HS-27A (cell line): ENCODE measurements around the gene KLHDC8B.

Source experiments
- DNase-seq: peaks from one replicate; pipeline ENCODE4 v3.0.0-alpha.2; 2012; ENCODE audit warnings: low read depth, missing footprints

Gene KLHDC8B

DNA sequence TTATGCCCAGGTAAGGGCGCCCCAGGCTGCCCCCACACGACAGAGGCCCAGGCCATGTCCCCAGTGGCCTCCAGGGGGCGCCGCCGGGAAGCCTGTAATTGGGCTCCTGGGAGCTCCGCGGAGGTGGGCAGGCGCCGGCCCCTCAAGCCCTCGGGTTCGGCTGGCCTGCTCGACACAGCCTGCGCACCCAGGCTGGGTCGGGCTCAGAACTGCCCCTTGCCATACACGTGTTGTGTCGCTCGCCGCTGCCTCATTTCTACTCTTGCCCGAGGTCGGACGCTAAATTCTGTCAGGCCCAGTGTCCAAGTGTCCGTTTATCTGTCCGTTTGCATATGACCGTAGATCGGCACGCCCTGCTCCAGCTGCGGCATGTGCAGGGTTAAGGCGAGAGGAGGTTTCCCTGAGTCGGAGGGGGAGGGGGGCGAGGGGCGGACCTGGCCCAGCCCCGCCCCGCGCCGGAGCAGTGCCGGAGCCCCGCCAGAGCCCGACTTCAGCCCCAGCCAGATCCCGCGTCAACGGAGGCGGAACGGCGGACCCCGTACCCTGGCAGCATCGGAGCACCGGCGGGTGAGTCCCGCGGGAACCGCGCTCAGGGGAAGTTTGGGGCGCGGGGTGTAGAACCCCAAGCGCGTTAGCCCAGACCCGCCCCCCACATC, at the start of gene KLHDC8B:
TSS of gene KLHDC8B (plus strand) at position 480 of the 656 bp plus-strand sequence. CDS start 1,172 bp downstream, outside the sequence.
- DNase-seq = peak; percentile 51

GRCh38 chr3:49122022-49122421, 49.4 kb upstream of the KLHDC8B start:
- no peak for DNase-seq

GRCh38 chr3:49122451-49122850, 48.9 kb upstream of the KLHDC8B start:
- no peak for DNase-seq

- DNase-seq = no peak
Observed at GRCh38 chr3:49122886-49123545, 48.4 kb upstream of the KLHDC8B start.

GRCh38 chr3:49123687-49124086, 47.7 kb upstream of the KLHDC8B start:
- DNase-seq = no peak

GRCh38 chr3:49124203-49124602, 47.2 kb upstream of the KLHDC8B start:
- no peak for DNase-seq

GRCh38 chr3:49124991-49125670, 46.3 kb upstream of the KLHDC8B start:
- no peak for DNase-seq

DNA sequence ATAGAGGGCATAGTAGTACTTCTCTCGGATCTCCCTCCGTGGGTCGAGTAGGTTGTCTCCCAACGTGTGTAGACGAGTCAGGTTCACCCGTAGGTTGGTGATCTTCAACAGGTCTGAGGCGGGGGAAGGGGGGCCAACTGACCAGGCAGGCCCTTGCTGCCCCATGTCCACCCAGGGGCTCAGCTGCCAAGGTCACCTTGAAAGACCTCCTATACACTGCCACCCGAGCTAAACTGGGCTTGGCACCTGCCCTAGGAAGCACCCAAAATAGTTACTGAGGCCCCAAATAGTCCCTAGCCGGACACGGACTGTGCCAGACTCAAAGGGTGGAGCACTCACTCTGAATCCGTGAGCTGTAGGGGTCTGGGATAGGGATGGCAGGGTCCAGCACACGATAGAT, 40.4 kb upstream of the KLHDC8B start:
- no peak for DNase-seq

- DNase-seq = no peak
Observed at GRCh38 chr3:49131576-49131975, 39.8 kb upstream of the KLHDC8B start.

DNA sequence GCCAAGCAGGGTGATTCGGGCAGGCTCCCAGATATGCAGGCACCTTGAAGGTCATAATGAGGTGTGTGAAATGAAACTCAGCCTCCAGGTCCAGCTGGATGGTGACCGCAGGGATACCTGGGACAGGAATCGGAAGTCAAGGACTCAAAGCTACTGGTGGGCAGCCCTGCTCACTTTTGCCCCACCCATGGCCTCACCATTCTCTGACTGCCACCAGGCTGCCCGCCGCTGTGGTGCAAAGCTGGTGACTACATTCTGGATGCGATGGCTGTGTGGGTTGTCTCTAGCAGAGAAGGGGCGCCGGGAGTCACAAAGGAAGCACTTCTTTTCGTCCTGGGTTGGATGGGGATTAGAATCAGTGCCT, 39.3 kb upstream of the KLHDC8B start:
- DNase-seq = no peak

DNA sequence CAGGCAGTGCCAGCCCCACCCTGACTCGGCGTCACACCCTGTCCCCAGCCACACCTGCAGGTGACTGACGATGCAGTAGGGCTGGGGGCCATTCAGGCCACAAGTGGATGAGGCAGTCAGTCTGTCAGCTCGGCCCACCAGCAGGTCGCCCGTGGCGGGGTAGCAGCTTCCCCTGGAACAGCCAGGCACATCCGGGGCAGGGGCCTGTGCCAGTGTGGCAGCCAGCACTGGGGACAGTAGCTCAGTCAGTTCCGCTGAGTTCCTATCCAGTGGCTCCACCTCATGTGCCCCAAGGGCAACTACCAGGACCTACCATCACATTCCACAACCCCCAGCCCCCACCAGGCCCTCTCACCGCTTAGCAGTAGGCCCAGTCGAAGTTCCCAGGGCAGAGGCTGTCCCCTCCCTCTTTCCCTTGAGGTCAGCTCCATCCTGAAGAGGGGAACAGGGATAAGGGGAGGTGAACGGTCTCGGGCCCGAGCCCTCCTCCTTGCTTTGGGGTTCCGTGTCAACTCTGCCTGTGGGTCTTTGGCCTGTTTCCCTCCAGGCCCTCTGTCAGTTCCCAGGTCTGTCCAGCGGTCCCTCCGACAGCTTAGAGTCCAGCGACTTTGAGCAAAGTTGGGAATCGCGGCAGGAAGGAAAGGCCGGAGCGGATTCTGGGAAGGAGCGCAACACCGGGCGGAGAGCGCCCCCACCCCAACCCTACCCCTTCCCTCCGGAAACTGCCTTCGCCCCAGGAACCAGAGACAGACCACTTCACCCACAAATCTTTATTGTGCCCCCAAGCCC, 38.8 kb upstream of the KLHDC8B start, which contains the start of gene LAMB2:
TSS of gene LAMB2 (minus strand) at position 614 of the 789 bp plus-strand sequence. CDS start at position 431, 183 bp downstream.
- DNase-seq = peak; percentile 79

DNA sequence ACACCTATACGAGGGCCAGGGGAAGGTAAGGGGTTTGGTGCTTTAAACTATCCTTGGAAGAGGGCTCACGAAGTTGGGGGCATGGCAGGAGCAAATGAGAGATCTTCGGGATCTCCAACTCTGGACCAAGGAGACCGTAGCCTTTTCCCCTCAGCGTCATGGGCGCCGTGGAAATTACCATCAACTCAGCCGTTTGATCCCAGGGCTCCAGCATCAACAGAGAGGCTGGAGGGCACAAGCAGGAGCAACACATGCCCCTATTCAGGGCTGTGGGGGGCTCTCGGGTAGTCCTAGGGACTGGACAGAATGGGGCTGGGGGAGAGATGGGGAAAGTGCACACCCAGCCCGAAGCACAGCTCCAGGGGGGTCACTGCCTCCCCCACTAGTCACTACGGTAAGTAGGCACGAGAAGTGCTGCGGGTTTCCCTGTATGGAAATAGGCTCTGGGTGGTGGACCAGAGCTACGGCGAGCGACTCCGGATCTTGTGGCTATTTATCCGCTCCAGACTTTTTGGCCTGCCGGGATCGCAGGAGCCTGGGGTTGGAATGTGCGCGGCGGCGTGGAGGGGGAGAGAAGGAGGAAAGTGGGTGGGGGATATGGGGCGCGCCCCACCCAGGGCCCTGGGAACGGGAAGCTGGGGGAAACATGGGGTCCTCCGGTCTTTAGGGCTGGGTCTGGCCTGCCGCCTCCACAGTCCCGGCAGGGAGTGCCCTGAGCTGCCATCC, 38.0 kb upstream of the KLHDC8B start:
- peak; percentile 77 for DNase-seq

- DNase-seq = no peak
Observed at GRCh38 chr3:49134471-49135265, 36.7 kb upstream of the KLHDC8B start.

DNA sequence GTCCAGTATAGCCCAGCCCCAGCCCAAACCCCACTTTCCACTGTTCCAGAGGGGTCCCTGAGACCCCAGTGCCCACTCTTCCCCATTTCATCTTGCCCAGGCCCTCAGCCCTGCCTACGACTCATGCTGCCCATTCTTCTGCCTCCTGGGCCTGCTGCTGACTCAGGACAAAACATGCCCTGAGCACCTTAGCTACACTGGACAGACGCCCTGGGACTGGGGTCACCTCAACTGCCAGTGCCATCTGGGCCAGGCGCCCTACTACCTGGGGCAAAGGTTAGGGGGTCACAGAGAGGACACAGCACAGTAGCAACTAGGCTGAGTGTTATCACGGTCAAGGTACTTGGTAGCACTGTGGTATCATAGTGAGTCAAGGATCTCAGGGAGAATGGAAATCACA, 35.9 kb upstream of the KLHDC8B start:
- DNase-seq = no peak

GRCh38 chr3:49140080-49140479, 31.3 kb upstream of the KLHDC8B start:
- DNase-seq = no peak

DNA sequence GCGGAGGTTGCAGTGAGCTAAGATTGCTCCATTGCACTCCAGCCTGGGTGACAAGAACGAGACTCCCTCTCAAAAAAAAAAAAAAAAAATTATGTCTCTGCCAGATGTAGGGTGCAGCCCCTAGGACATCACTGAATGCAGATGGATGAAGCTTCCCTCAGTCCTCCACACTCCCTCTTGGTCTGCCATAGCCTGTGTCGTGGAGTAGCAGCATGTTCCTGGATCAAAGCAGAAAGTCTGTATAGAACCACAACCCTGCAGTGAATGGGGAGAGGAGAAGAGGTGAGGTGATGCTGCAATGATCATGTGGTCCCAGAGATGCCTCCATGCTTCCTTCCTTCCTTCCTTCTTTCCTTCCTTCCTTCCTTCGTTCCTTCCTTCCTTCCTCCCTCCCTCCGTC, 23.2 kb upstream of the KLHDC8B start:
- no peak for DNase-seq

- DNase-seq = no peak
Observed at GRCh38 chr3:49151610-49152009, 19.8 kb upstream of the KLHDC8B start.

GRCh38 chr3:49153349-49153912, 18.0 kb upstream of the KLHDC8B start:
- DNase-seq = no peak

DNA sequence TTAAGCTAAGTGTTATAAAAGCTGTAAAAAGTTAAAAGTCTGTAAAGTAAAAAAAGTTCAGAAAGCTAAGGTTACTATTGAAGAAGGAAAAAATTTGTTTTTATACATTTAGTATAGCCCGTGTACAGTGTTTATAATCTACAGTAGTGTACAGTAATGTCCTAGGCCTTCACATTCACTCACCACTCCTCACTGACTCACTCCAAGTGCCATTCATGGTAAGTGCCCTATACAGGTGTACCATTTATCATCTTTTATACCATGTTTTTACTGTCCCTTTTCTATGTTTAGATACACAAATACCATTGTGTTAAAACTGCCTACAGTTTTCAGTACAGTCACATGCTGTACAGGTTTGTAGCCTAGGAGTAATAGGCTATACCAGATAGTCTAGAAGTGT, 14.1 kb upstream of the KLHDC8B start:
- DNase-seq = no peak

DNA sequence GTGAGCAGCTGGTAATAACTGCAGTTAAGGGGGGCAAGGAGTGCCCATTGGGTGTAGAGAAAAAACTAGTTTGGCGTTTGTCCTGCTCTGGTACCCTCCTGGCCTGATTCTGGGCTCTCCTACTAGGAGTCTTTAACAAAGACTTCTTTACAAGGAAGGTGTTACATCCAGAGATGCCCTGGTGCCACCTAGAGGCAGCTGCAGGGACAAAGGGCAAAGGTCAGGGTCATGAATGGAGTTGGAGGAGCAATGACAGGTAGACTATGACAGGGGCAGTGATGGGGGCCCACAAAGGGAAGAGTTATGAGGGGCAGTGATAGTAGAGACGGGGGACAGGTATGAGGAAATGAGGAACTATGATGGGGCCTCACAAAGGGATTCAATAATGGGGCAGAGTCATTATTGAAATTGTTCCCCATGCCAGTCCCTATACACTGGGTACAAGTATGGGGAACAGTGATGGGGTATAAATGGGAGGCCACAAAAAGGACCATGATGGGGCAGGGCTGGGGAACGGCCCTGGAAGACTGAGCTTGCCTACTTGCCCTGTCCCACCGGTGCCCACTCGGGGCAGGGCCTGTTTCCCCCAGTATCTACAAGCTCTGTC, 13.2 kb upstream of the KLHDC8B start:
- DNase-seq = no peak
